Measurements from ENCODE around the gene PRKAA2.

PRKAA2 gene

GRCh38 chr1:56655991-56656613 is 11.0 kb downstream of the PRKAA2 start:
- TF ChIP-seq ZFX (IDR thresholded peaks at IDR 0.05) = no peak
- no peak for TF ChIP-seq CTCF (conservative IDR thresholded peaks at IDR 0.05)
- H3K27ac ChIP-seq = no peak overlapping the region

- TF ChIP-seq ZFX (IDR thresholded peaks at IDR 0.05) (no peak), CTCF (conservative IDR thresholded peaks at IDR 0.05) (no peak)
- no peak overlapping the region for H3K27ac ChIP-seq
Measured at GRCh38 chr1:56658254-56658653, 13.1 kb downstream of the PRKAA2 start.

- no peak overlapping the region for H3K27ac ChIP-seq
- TF ChIP-seq ZFX (IDR thresholded peaks at IDR 0.05) = no peak
- no peak for TF ChIP-seq CTCF (conservative IDR thresholded peaks at IDR 0.05)
Measured at GRCh38 chr1:56660293-56660692, 15.2 kb downstream of the PRKAA2 start.

GRCh38 chr1:56663846-56664245 is 18.7 kb downstream of the PRKAA2 start:
- no peak overlapping the region for H3K27ac ChIP-seq
- TF ChIP-seq ZFX (IDR thresholded peaks at IDR 0.05) (no peak), CTCF (conservative IDR thresholded peaks at IDR 0.05) (no peak)

GRCh38 chr1:56665384-56665783 is 20.3 kb downstream of the PRKAA2 start:
- TF ChIP-seq CTCF (conservative IDR thresholded peaks at IDR 0.05) = no peak
- TF ChIP-seq ZFX (IDR thresholded peaks at IDR 0.05) = no peak
- no peak overlapping the region for H3K27ac ChIP-seq

GRCh38 chr1:56666112-56666608 is 21.0 kb downstream of the PRKAA2 start:
- no peak overlapping the region for H3K27ac ChIP-seq
- TF ChIP-seq ZFX (IDR thresholded peaks at IDR 0.05) (no peak), CTCF (conservative IDR thresholded peaks at IDR 0.05) (no peak)

- no peak for TF ChIP-seq ZFX (IDR thresholded peaks at IDR 0.05)
- no peak for TF ChIP-seq CTCF (conservative IDR thresholded peaks at IDR 0.05)
- H3K27ac ChIP-seq = no peak overlapping the region
Measured at GRCh38 chr1:56670350-56670749, 25.2 kb downstream of the PRKAA2 start.

All from C4-2B (cell line).